KBM-7 (cell line): ENCODE results near the gene UNC13A.

ENCODE experiments used
- DNase-seq: peaks from one replicate; pipeline ENCODE4 v3.0.0-alpha.2; 2015
- in situ Hi-C: fragments of 300-500 bp; cut with MboI; formaldehyde crosslinking; loops from 2 replicates; pipeline ENCODE4 v1.14.3; 2020; ENCODE audit warnings: low sequenced_read_pairs, low pct_unique_long_range_greater_than_20kb, mixed read lengths

UNC13A gene

DNA sequence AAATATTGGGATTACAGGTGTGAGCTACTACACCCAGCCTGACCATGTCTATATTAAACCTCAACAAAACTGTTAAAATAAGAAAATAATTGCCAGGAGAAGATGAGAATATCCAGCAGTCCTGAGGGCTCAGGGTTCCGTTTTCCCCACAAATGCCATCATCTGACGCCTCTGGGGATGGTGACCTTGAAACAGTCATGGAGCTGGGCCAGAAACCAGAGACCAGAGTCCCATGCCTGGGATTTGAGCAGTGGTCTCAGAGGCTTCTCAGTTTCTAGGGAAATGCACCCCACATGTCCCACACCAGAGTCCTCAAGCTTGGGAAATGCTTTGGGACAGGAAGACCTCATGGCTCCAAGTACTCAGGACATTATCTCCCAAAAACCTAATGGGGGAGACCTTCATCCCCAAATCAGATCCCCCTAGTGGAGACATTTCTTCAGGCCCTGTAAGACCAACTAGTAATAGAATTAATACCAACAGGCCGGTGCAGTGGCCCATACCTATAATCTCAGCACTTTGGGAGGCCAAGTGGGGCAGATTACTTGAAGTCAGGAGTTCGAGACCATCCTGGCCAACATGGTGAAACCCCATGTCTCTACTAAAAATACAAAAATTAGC lies 28.3 kb upstream of the UNC13A start:
- in situ Hi-C loops = no loop called here
- no peak for DNase-seq

DNA sequence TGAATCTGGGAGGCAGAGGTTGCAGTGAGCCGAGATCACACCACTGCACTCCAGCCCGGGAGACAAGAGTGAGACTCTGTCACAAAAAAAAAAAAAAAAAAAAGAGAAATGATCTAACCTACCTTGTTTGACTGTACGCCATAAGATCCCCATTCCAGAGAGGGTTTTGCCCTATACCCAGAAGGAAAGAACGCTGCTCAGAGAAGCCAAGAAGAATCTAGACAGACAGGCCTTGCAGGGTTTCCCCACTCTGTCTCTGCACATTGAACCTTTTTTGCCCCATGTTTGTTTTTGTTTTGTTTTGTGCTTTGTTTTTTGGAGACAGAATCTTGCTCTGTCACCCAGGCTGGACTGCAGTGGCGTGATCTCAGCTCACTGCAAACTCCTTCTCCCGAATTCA lies 23.7 kb upstream of the UNC13A start:
- DNase-seq = no peak
- in situ Hi-C loops = no loop called here

DNA sequence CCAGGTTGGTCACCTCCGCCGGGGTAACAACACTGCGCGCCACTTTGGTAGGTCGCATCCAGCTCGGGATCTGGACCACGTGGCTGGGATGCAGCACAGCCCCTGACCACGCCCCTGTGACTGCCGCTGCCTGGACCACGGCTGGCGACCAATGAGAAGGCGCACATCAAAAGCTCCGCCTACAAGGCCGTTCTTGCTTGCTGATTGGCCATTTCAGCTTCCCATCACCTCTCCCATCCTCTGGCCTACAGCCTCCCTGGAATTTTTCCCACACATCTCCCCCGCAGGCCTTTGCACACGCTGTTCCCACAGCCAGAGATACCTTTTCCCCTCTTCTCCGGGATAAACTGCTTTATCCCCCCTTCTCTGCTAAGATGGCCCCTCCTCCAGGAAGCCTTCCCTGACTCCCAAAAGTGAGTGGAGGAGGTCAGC lies 18.6 kb upstream of the UNC13A start:
- in situ Hi-C loops = no loop called here
- no peak for DNase-seq

DNA sequence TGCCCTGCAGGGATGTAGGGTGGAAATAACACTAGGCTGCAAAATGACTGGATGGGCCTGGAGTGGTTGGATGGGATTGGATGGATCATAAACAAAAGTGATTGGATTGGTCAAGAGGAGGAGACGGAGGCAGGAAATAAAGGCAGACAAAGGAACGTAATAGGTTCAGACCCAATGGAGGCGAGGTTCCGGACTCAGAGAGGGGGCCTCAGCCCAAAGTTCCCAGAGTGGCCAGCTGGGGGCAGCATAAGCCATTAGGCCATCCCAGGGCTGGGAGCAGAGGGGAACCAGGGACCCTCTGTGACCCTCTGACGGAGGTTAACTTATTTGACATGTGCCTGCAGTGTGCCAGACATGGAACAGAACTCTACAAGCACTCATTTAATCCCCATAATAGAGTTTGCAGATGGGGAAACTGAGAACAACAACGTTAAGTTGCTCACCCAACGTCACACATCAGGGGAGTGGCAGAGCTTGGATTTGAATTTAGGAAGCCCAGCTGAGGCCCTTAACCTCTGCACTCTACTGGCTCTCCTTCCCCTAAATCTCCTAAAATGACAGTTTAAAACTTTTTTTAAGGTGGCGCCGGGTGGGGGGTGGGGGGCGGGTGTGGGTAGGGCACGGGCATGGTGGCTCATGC lies 15.8 kb upstream of the UNC13A start:
- DNase-seq = peak; percentile 72
- in situ Hi-C loops = no loop called here

DNA sequence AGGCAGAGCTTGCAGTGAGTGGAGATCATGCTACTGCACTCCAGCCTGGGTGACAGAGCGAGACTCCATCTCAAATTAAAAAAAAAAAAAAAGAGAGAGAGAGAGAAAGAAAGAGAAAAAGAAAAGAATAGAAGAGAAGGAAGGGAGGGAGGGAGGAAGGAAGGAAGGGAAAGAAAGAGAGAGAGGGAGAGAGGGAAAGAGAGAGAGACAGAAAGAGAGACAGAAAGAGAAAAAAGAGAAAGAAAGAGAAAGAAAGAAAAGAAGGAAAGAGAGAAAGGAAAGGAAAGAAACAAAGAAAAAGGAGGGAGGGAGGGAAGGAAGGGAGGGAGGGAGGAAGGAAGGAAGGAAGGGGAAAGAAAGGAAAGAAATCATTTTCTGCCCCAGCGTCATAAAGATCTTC lies 7.0 kb upstream of the UNC13A start:
- in situ Hi-C loops = no loop called here

DNA sequence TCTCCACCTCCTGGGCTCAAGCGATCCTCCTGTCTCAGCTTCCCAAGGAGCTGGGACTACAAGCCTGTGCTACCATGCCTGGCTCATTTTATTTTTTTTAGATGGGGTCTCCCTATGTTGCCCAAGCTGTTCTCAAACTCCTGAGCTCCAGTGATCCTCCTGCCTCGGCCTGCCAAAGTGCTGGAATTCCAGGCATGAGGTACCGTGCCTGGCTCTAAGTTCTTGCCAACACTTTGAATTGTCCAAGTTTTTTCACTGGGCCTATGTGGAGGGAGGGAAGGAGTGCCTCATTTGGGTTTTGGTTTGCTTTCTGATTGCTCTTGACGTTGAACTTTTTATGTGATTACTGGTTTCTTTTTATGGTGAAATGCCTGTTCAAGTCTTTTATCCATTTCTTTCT lies 4.4 kb upstream of the UNC13A start:
- no peak for DNase-seq
- in situ Hi-C loops = no loop called here

More for the DNA sequence above, 7.0 kb upstream of the UNC13A start:
- DNase-seq = no peak

DNA sequence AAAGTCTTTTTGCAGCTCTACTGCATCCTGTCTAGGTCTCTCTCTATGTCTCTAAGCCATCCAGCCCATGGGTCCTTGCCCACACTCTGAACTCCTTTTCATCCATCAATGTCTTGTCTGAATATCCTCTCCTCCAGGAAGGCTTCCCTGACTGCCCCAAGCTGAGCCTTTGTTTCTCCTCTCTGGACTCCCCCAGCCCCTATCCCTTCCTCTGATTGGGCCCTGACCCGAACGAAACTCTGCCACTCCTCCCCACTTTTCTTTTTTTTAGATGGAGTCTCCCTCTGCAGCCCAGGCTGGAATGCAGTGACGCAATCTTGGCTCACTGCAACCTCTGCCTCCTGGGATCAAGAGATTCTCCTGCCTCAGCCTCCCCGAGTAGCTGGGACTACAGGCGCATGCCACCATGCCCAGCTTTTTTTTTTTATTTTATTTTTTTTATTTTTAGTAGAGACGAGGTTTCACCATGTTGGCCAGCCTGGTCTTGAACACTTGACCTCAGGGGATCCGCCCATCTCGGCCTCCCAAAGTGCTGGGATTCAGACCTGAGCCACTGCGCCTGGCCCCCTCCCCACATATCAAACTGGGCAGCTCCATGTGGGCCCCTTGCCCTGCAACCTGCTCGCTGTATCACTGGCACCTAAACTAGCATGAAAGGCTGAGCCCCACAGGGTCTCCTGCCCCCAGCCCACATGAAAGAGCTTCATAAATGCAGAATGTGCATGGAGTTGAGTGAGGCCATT lies 870 bp upstream of the UNC13A start:
- no peak for DNase-seq
- in situ Hi-C loops = no loop called here

DNA sequence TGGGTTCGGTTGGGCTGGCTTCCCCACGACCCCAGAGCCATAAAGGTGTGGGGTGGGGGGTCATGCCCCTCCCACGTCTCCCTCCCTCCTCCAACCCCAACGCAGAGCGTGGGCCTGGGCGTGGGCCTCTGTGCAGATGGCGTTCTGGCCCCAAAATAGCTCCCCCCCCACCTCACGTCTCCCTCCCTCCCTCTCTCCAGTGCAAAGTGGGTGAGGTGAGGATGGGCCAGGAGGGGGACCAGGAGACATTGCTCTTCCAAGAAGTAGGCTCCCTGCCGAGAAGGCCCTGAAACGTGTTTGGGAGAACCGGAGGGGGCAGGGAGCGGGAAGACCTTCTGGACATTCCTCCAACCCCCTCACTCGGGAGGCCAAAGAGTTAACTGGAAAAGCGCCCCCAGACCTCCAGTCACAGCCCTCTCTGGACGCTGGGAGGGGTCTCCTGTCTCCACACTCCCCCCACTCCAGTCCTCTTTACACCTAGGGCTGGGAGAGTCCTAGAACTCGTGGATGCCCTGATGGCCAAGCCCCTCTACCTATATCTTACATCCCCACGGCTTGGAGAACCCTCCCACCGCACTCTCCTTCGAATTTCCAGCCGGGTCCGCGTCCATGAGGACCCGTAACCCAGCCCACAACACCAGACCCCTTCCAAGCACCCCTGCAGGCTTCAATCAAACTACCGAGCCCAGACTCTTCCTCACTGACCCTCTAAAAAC lies 855 bp downstream of the UNC13A start:
- DNase-seq = no peak

DNA sequence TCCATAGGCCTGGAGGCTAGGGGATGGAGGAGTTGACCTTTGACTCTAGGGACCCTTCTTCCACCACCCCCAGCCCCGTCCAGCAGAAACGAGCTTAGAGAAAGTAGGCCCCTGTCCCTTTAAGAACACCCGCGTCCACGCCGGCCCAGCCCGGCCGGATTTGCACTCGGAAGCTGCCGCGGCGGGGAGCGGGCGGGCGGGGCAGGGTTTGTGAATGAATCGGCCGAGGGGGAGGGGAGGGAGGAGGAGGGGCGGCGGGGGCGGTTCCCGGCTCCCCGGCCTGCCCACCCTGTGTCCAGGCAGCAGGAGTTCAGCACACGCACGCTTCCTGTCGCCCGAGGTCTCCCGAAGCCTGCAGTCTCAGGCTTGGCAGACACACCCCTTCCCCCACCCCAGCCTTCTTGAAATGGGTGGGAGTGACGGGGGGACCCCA lies 1.5 kb downstream of the UNC13A start:
- in situ Hi-C loops = no loop called here
- no peak for DNase-seq

More for the DNA sequence above, 855 bp downstream of the UNC13A start:
- in situ Hi-C loops = no loop called here

DNA sequence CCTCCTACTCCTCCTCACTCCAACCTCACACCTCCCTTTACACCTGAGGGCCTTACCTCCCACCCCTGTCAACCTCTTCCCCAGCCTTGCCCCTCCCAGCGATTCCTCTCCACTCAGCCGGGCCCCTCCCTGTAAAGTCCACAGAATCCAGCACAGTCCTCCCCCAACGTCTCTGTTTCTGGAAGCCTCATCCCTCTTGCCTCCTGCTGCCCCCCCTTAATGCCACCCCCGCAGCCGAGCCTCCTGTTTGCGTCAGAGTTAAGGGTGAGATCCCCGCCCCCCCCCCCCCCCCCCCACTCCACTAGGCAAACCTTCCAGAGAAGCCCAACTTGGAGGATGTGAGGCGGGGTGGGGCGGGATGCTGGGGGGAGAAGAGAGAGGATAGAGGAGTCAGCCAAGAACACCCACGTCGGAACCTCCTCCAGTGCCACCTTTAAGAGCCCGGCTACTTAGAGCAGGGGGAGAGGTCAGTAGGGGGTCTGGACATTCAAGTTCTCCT lies 2.1 kb downstream of the UNC13A start:
- no peak for DNase-seq
- in situ Hi-C loops = no loop called here

DNA sequence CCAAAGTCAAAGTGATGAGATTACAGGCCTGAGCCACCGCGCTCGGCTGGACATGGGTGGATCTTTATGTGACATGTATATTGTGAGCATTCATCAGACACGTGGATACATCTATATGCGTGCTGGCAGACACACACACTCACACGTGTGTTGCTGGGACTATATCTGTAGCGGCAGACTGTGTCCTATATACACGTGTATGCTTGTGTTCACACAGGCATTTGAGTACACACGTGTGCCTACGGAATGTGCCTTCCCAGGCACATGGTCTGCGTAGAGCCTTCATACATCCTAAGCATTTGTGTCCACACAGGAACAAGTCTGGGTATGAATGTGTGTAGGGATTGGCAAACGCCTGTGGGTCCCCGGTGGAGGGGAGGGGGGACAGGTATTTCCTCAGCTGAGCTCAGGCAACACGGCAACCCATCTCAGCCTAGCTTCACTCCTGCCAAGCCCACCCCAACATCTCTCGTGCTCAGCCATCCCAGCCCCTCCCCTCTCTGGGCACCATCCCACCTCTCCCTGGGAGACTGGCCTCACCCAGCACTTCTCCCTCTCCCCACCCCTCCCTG lies 2.6 kb downstream of the UNC13A start:
- in situ Hi-C loops = no loop called here
- no peak for DNase-seq

DNA sequence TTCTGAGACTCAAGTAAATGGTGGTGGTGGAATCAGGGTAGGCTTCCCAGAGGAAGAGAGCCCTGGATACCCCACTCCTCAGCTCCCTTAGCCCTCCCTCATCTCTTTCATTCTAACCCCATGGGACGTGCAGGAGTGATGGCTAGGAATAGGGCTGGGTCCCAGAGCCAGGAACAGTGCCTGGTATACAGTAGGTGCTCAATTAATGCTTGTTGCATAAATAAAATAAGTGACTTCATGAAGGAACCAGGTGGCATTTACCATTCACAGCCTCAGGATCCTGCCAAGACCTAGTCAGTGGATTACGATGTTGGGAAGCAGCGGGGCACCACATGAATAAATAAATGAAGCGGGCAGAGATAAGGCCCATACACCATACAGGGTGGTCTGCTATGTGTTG lies 3.9 kb downstream of the UNC13A start:
- no peak for DNase-seq
- in situ Hi-C loops = no loop called here

DNA sequence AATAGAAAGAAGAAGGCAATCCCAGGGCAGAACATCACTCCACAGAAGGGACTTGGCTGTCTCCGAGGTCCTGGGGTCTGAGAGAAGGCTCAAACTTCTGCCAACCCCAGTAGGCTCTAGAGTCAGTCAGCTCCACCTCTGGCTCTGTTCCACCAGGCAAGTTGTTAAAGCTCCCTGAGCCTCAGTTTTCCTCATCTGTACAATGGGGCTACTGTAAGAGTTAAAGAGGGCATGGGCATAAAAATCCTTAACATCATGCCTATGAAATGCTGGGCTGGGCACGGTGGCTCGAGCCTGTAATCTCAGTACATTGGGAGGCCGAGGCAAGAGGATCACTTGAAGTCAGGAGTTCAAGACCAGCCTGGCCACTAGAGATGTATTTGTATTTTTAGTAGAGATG lies 5.1 kb downstream of the UNC13A start:
- in situ Hi-C loops = no loop called here
- DNase-seq = no peak

DNA sequence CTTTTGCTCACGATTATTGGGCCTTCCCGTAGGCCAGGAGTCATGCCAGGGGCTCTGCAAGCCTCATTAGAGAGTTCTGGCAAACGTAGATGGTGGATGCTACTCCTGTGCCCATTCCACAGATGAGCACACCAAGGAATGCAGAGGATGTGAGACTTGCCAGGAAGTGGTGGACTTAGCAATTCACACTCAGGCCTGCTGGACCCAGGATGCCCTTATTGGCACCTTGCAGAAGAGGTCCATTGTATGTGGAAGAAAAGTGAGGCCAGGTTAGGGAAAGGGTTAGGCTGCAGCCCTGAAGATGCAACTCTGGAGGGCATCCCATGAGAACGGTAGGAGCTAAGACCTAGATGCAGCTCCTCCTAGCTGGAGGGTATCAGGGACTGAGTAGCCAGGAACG lies 5.9 kb downstream of the UNC13A start:
- in situ Hi-C loops = no loop called here
- DNase-seq = no peak

DNA sequence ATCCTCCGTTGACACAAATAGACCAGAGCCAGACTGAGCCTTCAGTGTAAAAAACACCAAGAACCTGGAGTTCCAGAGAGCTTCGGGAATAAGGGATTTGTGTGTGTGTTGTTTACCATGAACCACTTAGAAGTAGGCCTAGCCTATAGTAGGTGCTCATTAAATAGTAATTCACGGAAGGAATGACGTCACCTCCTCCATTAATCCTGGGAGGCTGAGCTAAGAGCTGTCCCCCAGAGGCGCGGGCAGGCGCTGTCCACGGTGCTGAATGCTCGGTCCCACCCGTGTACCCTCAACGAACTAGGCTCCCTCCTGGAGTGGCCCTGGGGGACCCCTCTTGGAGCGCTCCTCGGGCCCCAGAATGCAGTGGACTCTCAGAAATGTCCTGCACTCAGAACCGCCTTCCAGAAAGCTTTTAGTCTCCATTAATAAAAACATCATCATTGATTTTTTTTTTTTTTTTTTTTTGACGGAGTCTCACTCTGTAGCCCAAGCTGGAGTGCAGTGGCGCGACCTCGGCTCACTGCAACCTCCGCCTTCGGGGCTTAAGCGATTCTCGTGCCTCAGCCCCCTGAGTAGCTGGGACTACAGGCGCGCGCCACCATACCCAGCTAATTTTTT lies 6.5 kb downstream of the UNC13A start:
- in situ Hi-C loops = no loop called here
- peak; percentile 65 for DNase-seq

DNA sequence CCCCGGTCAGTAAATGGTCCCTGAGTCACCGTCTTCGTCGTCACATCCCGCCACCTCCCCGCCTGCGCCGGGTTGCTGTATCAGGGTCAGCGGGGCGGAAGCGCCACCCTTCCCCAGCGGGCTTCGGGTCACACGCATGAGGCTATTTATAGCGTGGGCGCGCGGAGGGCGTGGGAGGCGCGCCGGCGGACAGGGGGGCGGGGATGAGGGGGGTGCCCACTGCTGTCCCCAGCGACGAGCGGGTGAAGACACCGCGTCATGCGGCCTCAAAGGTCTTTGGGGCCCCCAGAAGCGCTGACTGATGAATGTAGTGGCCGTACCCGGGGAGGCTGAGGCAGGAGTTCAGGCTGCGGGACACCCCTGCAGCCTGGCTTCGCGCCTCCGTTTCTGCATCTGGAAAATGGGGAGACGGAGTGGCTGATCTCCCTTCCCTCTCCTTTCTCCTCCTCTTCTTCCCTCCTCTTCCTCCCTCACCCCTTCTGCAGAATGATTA lies 7.9 kb downstream of the UNC13A start:
- in situ Hi-C loops = no loop called here
- peak; percentile 62 for DNase-seq

DNA sequence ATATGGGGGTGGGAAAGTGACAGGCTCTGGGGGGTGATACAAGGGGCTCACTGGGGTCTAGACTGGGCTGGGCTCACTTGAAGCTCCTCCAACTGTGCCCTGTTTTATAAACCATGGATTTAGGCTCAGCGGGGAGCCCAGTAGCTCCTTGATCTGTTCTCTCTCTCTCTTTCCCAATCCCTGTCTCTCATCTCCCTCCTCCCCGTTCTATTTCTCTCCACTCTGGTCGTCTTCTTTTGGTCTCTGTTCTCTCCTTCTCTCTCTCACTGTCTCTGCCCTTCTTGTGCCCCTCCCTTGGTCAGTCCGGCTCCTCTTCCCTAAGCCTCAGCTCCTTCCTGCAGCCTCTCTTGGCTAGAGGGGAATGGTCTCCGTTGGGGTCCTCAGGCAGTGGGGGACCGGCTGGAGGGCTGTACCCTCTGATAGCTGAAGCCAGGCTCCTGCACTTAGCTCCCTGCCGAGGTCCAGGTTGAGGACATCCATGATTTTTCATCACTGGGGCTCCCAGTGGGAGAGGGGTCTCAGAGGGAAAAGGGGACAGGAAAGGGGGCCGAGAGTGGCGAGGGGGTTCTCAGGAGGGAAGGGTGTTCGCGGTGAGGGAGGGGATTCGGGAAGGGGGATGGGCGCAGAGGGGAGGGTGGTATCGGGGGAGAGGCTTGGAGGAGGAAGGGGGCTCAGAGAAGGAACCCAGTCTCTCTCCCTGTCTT lies 8.5 kb downstream of the UNC13A start:
- DNase-seq = no peak
- in situ Hi-C loops = no loop called here

DNA sequence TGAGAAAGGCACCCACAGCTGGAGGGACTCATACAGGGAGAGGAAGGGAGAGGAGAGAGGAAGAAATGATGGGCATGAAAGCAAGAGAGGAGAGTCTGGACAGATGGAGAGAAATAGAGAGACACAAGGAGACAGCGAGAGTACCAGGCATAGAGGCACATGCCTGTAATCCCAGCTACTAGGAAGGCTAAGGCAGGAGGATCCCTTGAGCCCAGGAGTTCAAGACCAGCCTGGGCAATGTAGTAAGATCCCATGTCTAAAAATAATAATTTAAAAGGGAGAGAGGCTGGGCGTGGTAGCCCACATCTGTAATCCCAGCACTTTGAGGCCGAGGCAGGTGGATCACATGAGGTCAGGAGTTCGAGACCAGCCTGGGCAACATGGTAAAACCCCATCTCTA lies 9.3 kb downstream of the UNC13A start:
- DNase-seq = no peak
- in situ Hi-C loops = no loop called here
